NCI-H446 (cell line): ENCODE data around the gene BAMBI.

Experiments
- DNase-seq, 2 experiments: peaks; one replicate each; lab custom pipeline; 2025; lab: John Stamatoyannopoulos, UW

The BAMBI gene

GRCh38 chr10:28705472-28705871, 28.2 kb downstream of the BAMBI start:
- no peak for DNase-seq

GRCh38 chr10:28709001-28709710, 31.8 kb downstream of the BAMBI start:
- no peak for DNase-seq

GRCh38 chr10:28710202-28710886, 33.0 kb downstream of the BAMBI start:
- no peak for DNase-seq

GRCh38 chr10:28711041-28711440, 33.7 kb downstream of the BAMBI start:
- no peak for DNase-seq

- no peak for DNase-seq
Measured at GRCh38 chr10:28711776-28712175, 34.5 kb downstream of the BAMBI start.

- DNase-seq = no peak
Measured at GRCh38 chr10:28713626-28714352, 36.5 kb downstream of the BAMBI start.

GRCh38 chr10:28714401-28715053, 37.2 kb downstream of the BAMBI start:
- no peak for DNase-seq

- no peak for DNase-seq
Measured at GRCh38 chr10:28715246-28715645, 37.9 kb downstream of the BAMBI start.

GRCh38 chr10:28715757-28716156, 38.4 kb downstream of the BAMBI start:
- DNase-seq = no peak

GRCh38 chr10:28716748-28717147, 39.4 kb downstream of the BAMBI start:
- no peak for DNase-seq

- no peak for DNase-seq
Measured at GRCh38 chr10:28717656-28718201, 40.4 kb downstream of the BAMBI start.

GRCh38 chr10:28719789-28720436, 42.6 kb downstream of the BAMBI start:
- DNase-seq = no peak

- no peak for DNase-seq
Measured at GRCh38 chr10:28721318-28721951, 44.1 kb downstream of the BAMBI start.

- DNase-seq = no peak
Measured at GRCh38 chr10:28722065-28722803, 44.9 kb downstream of the BAMBI start.

- no peak for DNase-seq
Measured at GRCh38 chr10:28728366-28728765, 51.0 kb downstream of the BAMBI start.

GRCh38 chr10:28730031-28730778, 52.9 kb downstream of the BAMBI start:
- no peak for DNase-seq

GRCh38 chr10:28732091-28732490, 54.8 kb downstream of the BAMBI start:
- no peak for DNase-seq
